ENCODE results near the gene EPC2. TPM values are rescaled to one million over a fixed set of nuclear protein-coding genes. Genes with fewer than 3 reads are reported as not detected.
A peak's percentile ranks its signal among the peaks of the same experiment; 100 is the strongest.

Gene EPC2
- total and polyA plus RNA-seq, 2 donors (not counting 1 experiment from before 2014, with no cell fraction given) = 18.0 to 72.3 TPM

DNA sequence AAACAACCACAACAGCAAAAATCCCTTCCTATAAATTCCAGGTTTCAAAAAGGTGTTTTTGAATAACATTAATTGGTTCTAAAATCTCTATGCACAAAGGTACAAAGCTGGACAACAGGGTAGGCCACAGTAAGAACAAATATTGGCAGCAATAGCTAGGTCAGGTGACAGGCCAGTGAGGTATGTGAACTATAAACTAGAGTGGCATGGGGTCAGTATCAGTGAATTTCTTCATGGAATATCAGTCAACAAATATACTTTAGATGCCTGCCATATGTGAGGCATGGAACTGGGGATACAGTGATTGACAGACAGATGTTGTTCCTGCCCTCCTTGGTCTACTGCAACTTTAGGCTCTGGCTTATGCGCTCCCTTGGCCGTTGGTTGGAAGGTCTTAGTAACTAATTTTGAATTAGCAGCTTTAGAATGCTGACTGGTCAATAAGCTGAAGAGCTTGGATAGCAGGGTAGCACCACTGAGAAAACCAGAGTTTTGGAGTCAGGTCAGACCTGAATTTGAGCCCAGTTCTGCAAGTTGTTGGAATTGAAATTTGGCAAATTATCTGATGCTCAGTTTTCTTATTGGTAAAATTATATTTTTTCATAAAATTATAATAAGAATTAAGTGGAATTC is 2.3 kb upstream of the EPC2 start:
- Histone ChIP-seq H3K27ac (ENCODE audit: low read length in 2 of 2) (no peak overlapping the region), H3K4me1 (ENCODE audit: control insufficient read depth in 2 of 2, insufficient read depth in 2 of 2, low read length in 2 of 2) (peaks cover 19 to 23% of the 10 kb centered on the region in 2 donors), H3K79me2 (ENCODE audit: control insufficient read depth, insufficient read depth, low read length) (peaks cover 22% of the 10 kb centered on the region), H3K9ac (ENCODE audit: low read length) (no peak overlapping the region), H2AFZ (ENCODE audit: insufficient read depth, low read depth, low read length, poor library complexity, severe bottlenecking) (no peak overlapping the region), H4K20me1 (ENCODE audit: control insufficient read depth, insufficient read depth, low read length, poor library complexity, severe bottlenecking) (peaks cover 14% of the 10 kb centered on the region), H3K4me3 (ENCODE audit: control extremely low read depth in 1 of 5, extremely low read depth in 1 of 5, insufficient read depth in 1 of 5, low read depth in 2 of 5, low read length in 4 of 5) (no peak overlapping the region), H3K4me2 (replicated peaks; ENCODE audit: low read depth, low read length, poor library complexity, severe bottlenecking) (no peak overlapping the region), H3K36me3 (replicated peaks in 1 of 2; ENCODE audit: control extremely low read depth in 1 of 2, control insufficient read depth in 1 of 2, extremely low read depth in 1 of 2, insufficient read depth in 2 of 2, low read length in 1 of 2) (no peaks in the 10 kb centered on the region), H3K9me3 (ENCODE audit: control extremely low read depth in 1 of 3, control insufficient read depth in 2 of 3, insufficient read depth in 1 of 3, low read length in 2 of 3) (peaks cover 0 to 4% (median 0%) of the 10 kb centered on the region in 3 donors), H3K27me3 (replicated peaks in 1 of 4; ENCODE audit: control extremely low read depth in 1 of 4, control insufficient read depth in 3 of 4, insufficient read depth in 4 of 4, low read length in 3 of 4) (no peaks in the 10 kb centered on the region)
- DNase-seq = no peak
- ATAC-seq (ENCODE audit: low read depth) = no peak
- ChIA-PET POLR2A (no interaction called here), CTCF (no interaction called here)
- TF ChIP-seq, protein P1, sequence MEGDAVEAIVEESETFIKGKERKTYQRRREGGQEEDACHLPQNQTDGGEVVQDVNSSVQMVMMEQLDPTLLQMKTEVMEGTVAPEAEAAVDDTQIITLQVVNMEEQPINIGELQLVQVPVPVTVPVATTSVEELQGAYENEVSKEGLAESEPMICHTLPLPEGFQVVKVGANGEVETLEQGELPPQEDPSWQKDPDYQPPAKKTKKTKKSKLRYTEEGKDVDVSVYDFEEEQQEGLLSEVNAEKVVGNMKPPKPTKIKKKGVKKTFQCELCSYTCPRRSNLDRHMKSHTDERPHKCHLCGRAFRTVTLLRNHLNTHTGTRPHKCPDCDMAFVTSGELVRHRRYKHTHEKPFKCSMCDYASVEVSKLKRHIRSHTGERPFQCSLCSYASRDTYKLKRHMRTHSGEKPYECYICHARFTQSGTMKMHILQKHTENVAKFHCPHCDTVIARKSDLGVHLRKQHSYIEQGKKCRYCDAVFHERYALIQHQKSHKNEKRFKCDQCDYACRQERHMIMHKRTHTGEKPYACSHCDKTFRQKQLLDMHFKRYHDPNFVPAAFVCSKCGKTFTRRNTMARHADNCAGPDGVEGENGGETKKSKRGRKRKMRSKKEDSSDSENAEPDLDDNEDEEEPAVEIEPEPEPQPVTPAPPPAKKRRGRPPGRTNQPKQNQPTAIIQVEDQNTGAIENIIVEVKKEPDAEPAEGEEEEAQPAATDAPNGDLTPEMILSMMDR (IDR thresholded peaks at IDR 0.05) = no peak
- no peak for TF ChIP-seq EZH2 (IDR thresholded peaks at IDR 0.05; ENCODE audit: borderline replicate concordance, insufficient read depth, low read depth, low read length, poor library complexity, severe bottlenecking)
- intact Hi-C loops (cut with micrococcal nuclease) = loop anchor here (10.0 kb wide), 2 partner anchors 137 to 797 kb away; partner anchors contain the start of gene ACVR2A
- no peak overlapping the region for H3K27ac Mint-ChIP-seq
- H3K4me1 Mint-ChIP-seq = peaks cover 19% of the 10 kb centered on the region
- H3K27me3 Mint-ChIP-seq = no peaks in the 10 kb centered on the region
- 71% methylated on average over 2 of the region's 2 CpGs for WGBS (ENCODE audit: insufficient coverage)
- peaks cover 2% of the 10 kb centered on the region for H3K9me3 Mint-ChIP-seq (ENCODE audit: insufficient read depth)
- no peak overlapping the region for H3K4me3 Mint-ChIP-seq

DNA sequence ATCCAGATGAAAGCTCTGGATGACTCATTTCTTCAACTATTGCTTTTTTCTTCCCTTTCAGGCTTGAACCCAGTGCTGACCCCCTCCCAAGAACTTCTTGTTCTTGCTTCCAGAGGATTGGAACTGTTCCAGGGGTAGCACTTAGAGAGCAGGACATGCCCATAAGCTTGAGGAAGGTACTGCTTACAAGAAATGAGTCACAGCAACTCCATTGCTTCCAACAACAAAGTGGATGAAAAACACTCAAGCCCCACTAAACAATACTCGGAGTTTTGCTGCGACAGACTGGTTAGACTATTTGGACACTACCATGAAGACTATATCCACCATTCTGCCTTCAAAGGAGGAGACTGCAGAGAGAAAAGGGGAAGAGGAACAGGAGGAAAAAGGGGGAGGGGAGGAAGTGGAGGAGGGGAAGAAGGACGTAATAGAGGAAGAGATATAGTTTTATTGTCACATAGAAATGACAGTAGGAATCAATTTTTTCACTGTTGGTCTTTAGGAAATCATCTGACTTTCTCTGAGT is 1.6 kb upstream of the EPC2 start:
- Histone ChIP-seq H3K9ac (ENCODE audit: low read length) (no peak overlapping the region), H4K20me1 (ENCODE audit: control insufficient read depth, insufficient read depth, low read length, poor library complexity, severe bottlenecking) (peaks cover 16% of the 10 kb centered on the region), H3K27me3 (replicated peaks in 1 of 4; ENCODE audit: control extremely low read depth in 1 of 4, control insufficient read depth in 3 of 4, insufficient read depth in 4 of 4, low read length in 3 of 4) (no peaks in the 10 kb centered on the region), H3K4me3 (ENCODE audit: control extremely low read depth in 1 of 5, extremely low read depth in 1 of 5, insufficient read depth in 1 of 5, low read depth in 2 of 5, low read length in 4 of 5) (peak overlapping the region in 1 of 5 experiments; percentile 85), H3K4me1 (ENCODE audit: control insufficient read depth in 2 of 2, insufficient read depth in 2 of 2, low read length in 2 of 2) (peaks cover 19 to 23% of the 10 kb centered on the region in 2 donors), H2AFZ (ENCODE audit: insufficient read depth, low read depth, low read length, poor library complexity, severe bottlenecking) (no peak overlapping the region), H3K4me2 (replicated peaks; ENCODE audit: low read depth, low read length, poor library complexity, severe bottlenecking) (peak overlapping the region; percentile 94), H3K9me3 (ENCODE audit: control extremely low read depth in 1 of 3, control insufficient read depth in 2 of 3, insufficient read depth in 1 of 3, low read length in 2 of 3) (peaks cover 0 to 7% (median 0%) of the 10 kb centered on the region in 3 donors), H3K36me3 (replicated peaks in 1 of 2; ENCODE audit: control extremely low read depth in 1 of 2, control insufficient read depth in 1 of 2, extremely low read depth in 1 of 2, insufficient read depth in 2 of 2, low read length in 1 of 2) (no peaks in the 10 kb centered on the region), H3K79me2 (ENCODE audit: control insufficient read depth, insufficient read depth, low read length) (peaks cover 30% of the 10 kb centered on the region), H3K27ac (ENCODE audit: low read length in 2 of 2) (no peak overlapping the region)
- Mint-ChIP-seq H3K4me3 (peak overlapping the region; percentile 98), H3K9me3 (ENCODE audit: insufficient read depth) (peaks cover 2% of the 10 kb centered on the region), H3K27me3 (no peaks in the 10 kb centered on the region), H3K4me1 (peaks cover 23% of the 10 kb centered on the region), H3K27ac (peak overlapping the region; percentile 22)
- TF ChIP-seq EZH2 (IDR thresholded peaks at IDR 0.05; ENCODE audit: borderline replicate concordance, insufficient read depth, low read depth, low read length, poor library complexity, severe bottlenecking) = no peak
- TF ChIP-seq, protein P1 (IDR thresholded peaks at IDR 0.05) = no peak
- CTCF ChIA-PET = no interaction called here
- ATAC-seq (ENCODE audit: low read depth) = no peak
- 0% methylated on average over 1 of the region's 3 CpGs for WGBS (ENCODE audit: insufficient coverage)
- POLR2A ChIA-PET = no interaction called here
- intact Hi-C loops (cut with micrococcal nuclease) = loop anchor here (10.0 kb wide), 2 partner anchors 138 to 798 kb away; partner anchors contain the start of gene ACVR2A
- DNase-seq = peak; percentile 35
